Mucosa of descending colon (tissue), 3 donors: Measurements from ENCODE around the gene PNPLA5. TPM values are rescaled to one million over a fixed set of nuclear protein-coding genes. Genes with fewer than 3 reads are reported as not detected.

Experiments used
- ATAC-seq: fragments of 200-7000 bp; cut with Tn5 transposase; one replicate; pipeline ENCODE4 v1.9.1; 2020; ENCODE audit warnings: mild to moderate bottlenecking, moderate library complexity
- DNase-seq, 3 donors: peaks; one replicate each; pipeline ENCODE4 v3.0.0-alpha.2; 2020
- H3K36me3 ChIP-seq: fragments of 200-600 bp; one replicate; pipeline ENCODE4 v1.8.0; 2021; ENCODE audit warnings: low read depth, mild to moderate bottlenecking
- H3K4me1 ChIP-seq: fragments of 200-600 bp; one replicate; pipeline ENCODE4 v1.8.0; 2021; ENCODE audit warnings: low read depth, mild to moderate bottlenecking
- H3K4me3 ChIP-seq: fragments of 200-600 bp; one replicate; pipeline ENCODE4 v1.8.0; 2021; ENCODE audit warnings: mild to moderate bottlenecking
- H3K9me3 ChIP-seq: fragments of 200-600 bp; one replicate; pipeline ENCODE4 v1.8.0; 2021; ENCODE audit warnings: mild to moderate bottlenecking
- CTCF ChIP-seq: fragments of 200-600 bp; IDR thresholded peaks from one replicate; pipeline ENCODE4 v1.8.0; 2022; ENCODE audit warnings: antibody characterized with exemption, mild to moderate bottlenecking
- intact Hi-C, 2 donors: fragments of 100-400 bp; cut with DNase I in 1 of 2; cut with micrococcal nuclease in 1 of 2; formaldehyde crosslinking; loops; one replicate each; pipeline versions ENCODE4 v1.11.0 to v1.11.1; 2022; cut with DNase I, micrococcal nuclease
- total RNA-seq, 3 donors: library from RNA; stranded (reverse); fragmentation: NEBNext Ultra II Directional in 2 of 3; extraction: Animal tissue kit (Norgen Biotek cat#: 25700) in 2 of 3; gene quantifications; one replicate each; pipeline versions ENCODE4 v1.2.1 to v1.2.4, GENCODE V29; 2021 to 2023
- donor health status: DM: no; HTN: no; CAD: no; lungs with moderate emphysema.
- donor health status: DM: no; HTN: no; CAD: no.
- donor health status: DM: no; HTN: yes; CAD: no.

Gene PNPLA5
- total RNA-seq, 3 donors from 2014 or later: not detected

GRCh38 chr22:43897751-43898261 lies 6.0 kb upstream of the PNPLA5 start:
- no peaks in the 10 kb centered on the region for H3K36me3 ChIP-seq
- TF ChIP-seq CTCF: no peak
- intact Hi-C loops: no loop called here
- no peak for DNase-seq
- H3K9me3 ChIP-seq: no peaks in the 10 kb centered on the region
- H3K4me3 ChIP-seq: no peak overlapping the region
- no peaks in the 10 kb centered on the region for H3K4me1 ChIP-seq
- no peak for ATAC-seq

- no peak for ATAC-seq
- Histone ChIP-seq H3K4me3 (no peak overlapping the region), H3K36me3 (no peaks in the 10 kb centered on the region), H3K4me1 (peaks cover 4% of the 10 kb centered on the region), H3K9me3 (no peaks in the 10 kb centered on the region)
- intact Hi-C loops: no loop called here
- TF ChIP-seq CTCF: no peak
- no peak for DNase-seq
Measured at GRCh38 chr22:43895986-43896645, 4.3 kb upstream of the PNPLA5 start.

- H3K36me3 ChIP-seq: no peaks in the 10 kb centered on the region
- no peak for DNase-seq
- no peak for TF ChIP-seq CTCF
- H3K9me3 ChIP-seq: no peaks in the 10 kb centered on the region
- ATAC-seq: no peak
- H3K4me1 ChIP-seq: peaks cover 5% of the 10 kb centered on the region
- no peak overlapping the region for H3K4me3 ChIP-seq
- intact Hi-C loops: no loop called here
Measured at GRCh38 chr22:43894122-43894521, 2.3 kb upstream of the PNPLA5 start.

GRCh38 chr22:43893266-43893665 lies 1.5 kb upstream of the PNPLA5 start:
- no peak overlapping the region for H3K4me3 ChIP-seq
- no peak for ATAC-seq
- no peaks in the 10 kb centered on the region for H3K9me3 ChIP-seq
- intact Hi-C loops: no loop called here
- no peaks in the 10 kb centered on the region for H3K36me3 ChIP-seq
- H3K4me1 ChIP-seq: peaks cover 5% of the 10 kb centered on the region
- TF ChIP-seq CTCF: no peak
- no peak for DNase-seq

GRCh38 chr22:43892183-43892894 lies 526 bp upstream of the PNPLA5 start:
- intact Hi-C loops: no loop called here
- Histone ChIP-seq H3K4me1 (peaks cover 5% of the 10 kb centered on the region), H3K4me3 (no peak overlapping the region), H3K36me3 (no peaks in the 10 kb centered on the region), H3K9me3 (no peaks in the 10 kb centered on the region)
- no peak for ATAC-seq
- DNase-seq: no peak
- no peak for TF ChIP-seq CTCF
